HepG2 (cell line): Measurements from ENCODE around the gene HACD2.

Source experiments
- CEBPB ChIP-seq: IDR thresholded peaks from 2 replicates; pipeline ENCODE4 v1.6.1; 2011; ENCODE audit warnings: low read depth, low read length, improper control_type of control experiment, borderline replicate concordance
- CHD4 ChIP-seq: fragments of 200-600 bp; sonication (generic); IDR thresholded peaks from 2 replicates; pipeline ENCODE4 v1.7.0; 2017; ENCODE audit warnings: mild to moderate bottlenecking, low read length, borderline replicate concordance
- ELF4 ChIP-seq: sonication (generic); formaldehyde crosslinking; IDR thresholded peaks from 2 replicates; pipeline ENCODE4 v1.5.0; 2020; ENCODE audit warnings: missing genetic modification reagents, mild to moderate bottlenecking, moderate library complexity, borderline replicate concordance
- EP300 ChIP-seq, 3 experiments: sonication (generic) in 1 of 3; formaldehyde crosslinking in 1 of 3; IDR thresholded peaks; 2 replicates each; pipeline versions ENCODE4 v1.5.1 to v1.6.1; 2011 to 2020; ENCODE audit warnings: low read depth in 2 of 3, low read length in 2 of 3, borderline replicate concordance in 1 of 3, improper control_type of control experiment in 1 of 3, mild to moderate bottlenecking in 1 of 3, missing genetic modification reagents in 1 of 3, moderate library complexity in 1 of 3
- KLF11 ChIP-seq: IDR thresholded peaks from 2 replicates; pipeline ENCODE4 v1.6.1; 2016; ENCODE audit warnings: missing compliant biosample characterization
- MAX ChIP-seq: IDR thresholded peaks from 2 replicates; pipeline ENCODE4 v1.6.1; 2012; ENCODE audit warnings: inconsistent platforms
- SMARCE1 ChIP-seq: fragments of 450-650 bp; IDR thresholded peaks from 2 replicates; pipeline ENCODE4 v1.6.1; 2017; ENCODE audit warnings: borderline replicate concordance
- TBP ChIP-seq: sonication (generic); formaldehyde crosslinking; IDR thresholded peaks from 2 replicates; pipeline ENCODE4 v1.5.0; 2020; ENCODE audit warnings: missing genetic modification reagents
- TP53 ChIP-seq: sonication (generic); formaldehyde crosslinking; conservative IDR thresholded peaks from 2 replicates; pipeline ENCODE4 v1.4.0; 2020; ENCODE audit warnings: missing genetic modification reagents
- ZBTB1 ChIP-seq: sonication (generic); formaldehyde crosslinking; IDR thresholded peaks from 2 replicates; pipeline ENCODE4 v1.4.0; 2020; ENCODE audit warnings: missing genetic modification reagents, borderline replicate concordance
- ZNF10 ChIP-seq: sonication (generic); formaldehyde crosslinking; IDR thresholded peaks from 2 replicates; pipeline ENCODE4 v1.4.0; 2020; ENCODE audit warnings: mild to moderate bottlenecking, low read depth, missing genetic modification reagents, borderline replicate concordance
- ZNF468 ChIP-seq: sonication (generic); formaldehyde crosslinking; IDR thresholded peaks from 2 replicates; pipeline ENCODE4 v1.8.0; 2022; ENCODE audit warnings: mild to moderate bottlenecking, moderate library complexity, missing genetic modification reagents
- TF ChIP-seq, protein P1 (sequence below): sonication (generic); formaldehyde crosslinking; IDR thresholded peaks from 2 replicates; pipeline ENCODE4 v1.4.0; 2020; ENCODE audit warnings: missing genetic modification reagents
- TF ChIP-seq, protein P2 (sequence below): sonication (generic); formaldehyde crosslinking; IDR thresholded peaks from 2 replicates; pipeline ENCODE4 v1.5.0; 2020; ENCODE audit warnings: mild to moderate bottlenecking, missing genetic modification reagents, moderate library complexity

DNA sequence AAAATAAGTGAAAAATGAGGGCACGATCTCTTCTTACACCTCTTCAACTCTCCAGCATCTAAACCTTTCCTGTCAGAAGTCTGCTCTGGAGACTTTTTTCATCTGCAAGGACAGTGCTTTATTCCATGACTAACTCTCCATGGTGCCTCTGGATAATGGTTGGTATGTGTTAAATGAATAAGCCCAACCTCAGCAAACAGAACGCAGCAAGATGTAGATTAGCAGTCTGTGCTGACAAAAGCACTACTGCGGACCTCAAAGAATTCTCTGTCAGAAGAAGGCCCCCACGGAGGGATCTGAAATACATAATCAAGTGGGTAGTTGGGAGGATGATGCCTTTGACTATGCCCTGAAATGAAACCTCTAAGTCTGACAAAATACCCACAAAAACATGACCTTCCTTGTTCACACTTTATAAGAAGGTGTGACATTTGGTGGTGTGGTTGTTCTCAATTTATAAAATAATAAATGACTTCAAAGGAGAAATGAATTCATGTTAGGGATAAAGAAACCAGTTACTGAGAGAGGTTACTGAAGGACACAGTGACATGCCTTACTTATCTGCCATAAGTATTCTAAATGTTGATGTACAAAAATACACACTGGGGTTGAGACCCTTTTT, 92.8 kb downstream of the HACD2 start:
- TF ChIP-seq CEBPB (no peak), EP300 (IDR thresholded peaks at IDR 0.05; ENCODE audit: low read depth in 2 of 2, low read length in 2 of 2) (no peak), EP300 (CRISPR knock-in tag; IDR thresholded peaks at IDR 0.05; ENCODE audit: borderline replicate concordance) (no peak), ZNF10 (CRISPR knock-in tag) (no peak), MAX (no peak), KLF11 (no peak), SMARCE1 (no peak), TP53 (CRISPR knock-in tag) (no peak), ZNF468 (no peak), TBP (no peak), ZBTB1 (CRISPR knock-in tag) (no peak), CHD4 (no peak), ELF4 (CRISPR knock-in tag) (no peak)
- TF ChIP-seq, protein P1, sequence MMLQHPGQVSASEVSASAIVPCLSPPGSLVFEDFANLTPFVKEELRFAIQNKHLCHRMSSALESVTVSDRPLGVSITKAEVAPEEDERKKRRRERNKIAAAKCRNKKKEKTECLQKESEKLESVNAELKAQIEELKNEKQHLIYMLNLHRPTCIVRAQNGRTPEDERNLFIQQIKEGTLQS (CRISPR knock-in tag) = no peak
- TF ChIP-seq, protein P2, sequence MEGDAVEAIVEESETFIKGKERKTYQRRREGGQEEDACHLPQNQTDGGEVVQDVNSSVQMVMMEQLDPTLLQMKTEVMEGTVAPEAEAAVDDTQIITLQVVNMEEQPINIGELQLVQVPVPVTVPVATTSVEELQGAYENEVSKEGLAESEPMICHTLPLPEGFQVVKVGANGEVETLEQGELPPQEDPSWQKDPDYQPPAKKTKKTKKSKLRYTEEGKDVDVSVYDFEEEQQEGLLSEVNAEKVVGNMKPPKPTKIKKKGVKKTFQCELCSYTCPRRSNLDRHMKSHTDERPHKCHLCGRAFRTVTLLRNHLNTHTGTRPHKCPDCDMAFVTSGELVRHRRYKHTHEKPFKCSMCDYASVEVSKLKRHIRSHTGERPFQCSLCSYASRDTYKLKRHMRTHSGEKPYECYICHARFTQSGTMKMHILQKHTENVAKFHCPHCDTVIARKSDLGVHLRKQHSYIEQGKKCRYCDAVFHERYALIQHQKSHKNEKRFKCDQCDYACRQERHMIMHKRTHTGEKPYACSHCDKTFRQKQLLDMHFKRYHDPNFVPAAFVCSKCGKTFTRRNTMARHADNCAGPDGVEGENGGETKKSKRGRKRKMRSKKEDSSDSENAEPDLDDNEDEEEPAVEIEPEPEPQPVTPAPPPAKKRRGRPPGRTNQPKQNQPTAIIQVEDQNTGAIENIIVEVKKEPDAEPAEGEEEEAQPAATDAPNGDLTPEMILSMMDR = no peak
